ENCODE data around the gene KLHL40.

DNA sequence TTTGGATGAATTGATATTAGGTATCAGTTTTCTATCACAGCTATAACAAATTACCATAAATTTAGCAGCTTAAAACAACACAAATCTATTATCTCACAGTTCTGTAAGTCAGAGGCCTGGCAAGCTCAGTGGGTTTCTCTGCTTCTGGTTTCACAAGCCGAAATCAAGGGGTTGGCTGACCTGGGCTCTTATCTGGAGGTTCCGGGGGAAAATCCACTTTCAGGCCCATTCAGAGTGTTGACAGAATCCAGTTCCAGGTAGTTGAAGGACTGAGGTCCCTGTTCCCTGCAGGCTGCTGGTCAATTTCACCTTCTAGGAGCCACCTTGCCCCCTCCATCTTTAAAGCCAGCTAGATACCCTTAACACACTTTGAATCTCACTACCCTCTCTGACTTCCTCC lies 28.4 kb downstream of the KLHL40 start:
- TF ChIP-seq EZH2 (IDR thresholded peaks at IDR 0.05; ENCODE audit: borderline replicate concordance, low read depth, low read length, poor library complexity, severe bottlenecking): no peak
- TF ChIP-seq, protein P1, sequence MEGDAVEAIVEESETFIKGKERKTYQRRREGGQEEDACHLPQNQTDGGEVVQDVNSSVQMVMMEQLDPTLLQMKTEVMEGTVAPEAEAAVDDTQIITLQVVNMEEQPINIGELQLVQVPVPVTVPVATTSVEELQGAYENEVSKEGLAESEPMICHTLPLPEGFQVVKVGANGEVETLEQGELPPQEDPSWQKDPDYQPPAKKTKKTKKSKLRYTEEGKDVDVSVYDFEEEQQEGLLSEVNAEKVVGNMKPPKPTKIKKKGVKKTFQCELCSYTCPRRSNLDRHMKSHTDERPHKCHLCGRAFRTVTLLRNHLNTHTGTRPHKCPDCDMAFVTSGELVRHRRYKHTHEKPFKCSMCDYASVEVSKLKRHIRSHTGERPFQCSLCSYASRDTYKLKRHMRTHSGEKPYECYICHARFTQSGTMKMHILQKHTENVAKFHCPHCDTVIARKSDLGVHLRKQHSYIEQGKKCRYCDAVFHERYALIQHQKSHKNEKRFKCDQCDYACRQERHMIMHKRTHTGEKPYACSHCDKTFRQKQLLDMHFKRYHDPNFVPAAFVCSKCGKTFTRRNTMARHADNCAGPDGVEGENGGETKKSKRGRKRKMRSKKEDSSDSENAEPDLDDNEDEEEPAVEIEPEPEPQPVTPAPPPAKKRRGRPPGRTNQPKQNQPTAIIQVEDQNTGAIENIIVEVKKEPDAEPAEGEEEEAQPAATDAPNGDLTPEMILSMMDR (conservative IDR thresholded peaks at IDR 0.05; ENCODE audit: low read depth, low read length): no peak
